SK-N-SH (cell line): ENCODE results near the gene OTUD7B. TPM values are rescaled to one million over a fixed set of nuclear protein-coding genes. Genes with fewer than 3 reads are reported as not detected.
A peak's percentile ranks its signal among the peaks of the same experiment; 100 is the strongest.

ENCODE experiments used
- CTCF ChIA-PET: fragments of 300-600, 350-600 bp; formaldehyde crosslinking; extraction: SDS; loops from one replicate; lab custom pipeline; 2021; lab: Yijun Ruan, JAX
- POLR2A ChIA-PET: fragments of 350-600 bp; sonication (Branson Sonifier 250); formaldehyde crosslinking; extraction: SDS; loops from one replicate; lab custom pipeline; 2020; ENCODE audit warnings: antibody characterized with exemption, inconsistent platforms; lab: Yijun Ruan, JAX
- DNase-seq: peaks from one replicate; pipeline ENCODE4 v3.0.0; 2012
- H2AFZ ChIP-seq: fragments of 200-600 bp; sonication (generic); 2 replicates; pipeline ENCODE4 v1.8.1; 2016; ENCODE audit warnings: antibody characterized with exemption, mild to moderate bottlenecking, low read depth
- H3F3A ChIP-seq: fragments of 200-600 bp; sonication (generic); replicated peaks from 2 replicates; pipeline ENCODE3; 2016; ENCODE audit warnings: antibody characterized with exemption, mild to moderate bottlenecking; ENCODE audit not compliant: insufficient read depth
- H3K27ac ChIP-seq, 2 experiments: fragments of 200-500 bp in 1 of 2; fragments of 200-600 bp in 1 of 2; sonication (Bioruptor generic) in 1 of 2; sonication (generic), shearing (Covaris generic) in 1 of 2; 2 replicates each; pipeline versions ENCODE4 v1.5.1 to v1.6.1; 2014 to 2016; ENCODE audit warnings: low read depth in 2 of 2, inconsistent platforms in 1 of 2, low read length in 1 of 2, mild to moderate bottlenecking in 1 of 2, mixed read lengths in 1 of 2
- H3K27me3 ChIP-seq: fragments of 200-600 bp; sonication (generic), shearing (Covaris generic); 2 replicates; pipeline ENCODE4 v1.6.1; 2016; ENCODE audit warnings: mixed run types; ENCODE audit not compliant: insufficient read depth
- H3K36me3 ChIP-seq, 2 experiments: fragments of 200-500 bp in 1 of 2; fragments of 200-600 bp in 1 of 2; sonication (Bioruptor generic) in 1 of 2; sonication (generic) in 1 of 2; replicated peaks in 1 of 2; 2 replicates each; pipeline versions ENCODE3 to v1.5.1; 2014 to 2016; ENCODE audit warnings: low read length in 1 of 2, mild to moderate bottlenecking in 1 of 2; ENCODE audit not compliant: insufficient read depth in 2 of 2, control insufficient read depth in 1 of 2
- H3K4me1 ChIP-seq, 2 experiments: fragments of 200-500 bp in 1 of 2; fragments of 200-600 bp in 1 of 2; sonication (Bioruptor generic) in 1 of 2; sonication (generic), shearing (Covaris generic) in 1 of 2; 2 replicates each; pipeline versions ENCODE4 v1.5.1 to v1.6.1; 2014 to 2016; ENCODE audit warnings: low read depth in 1 of 2, low read length in 1 of 2, mixed run types in 1 of 2; ENCODE audit not compliant: insufficient read depth in 2 of 2, control insufficient read depth in 1 of 2
- H3K4me2 ChIP-seq: fragments of 200-600 bp; sonication (generic), shearing (Covaris generic); 2 replicates; pipeline ENCODE4 v1.6.1; 2017; ENCODE audit warnings: mixed run types
- H3K4me3 ChIP-seq, 2 experiments: fragments of 200-500 bp in 1 of 2; fragments of 200-600 bp in 1 of 2; sonication (Bioruptor generic) in 1 of 2; sonication (generic), shearing (Covaris generic) in 1 of 2; 2 replicates each; pipeline versions ENCODE4 v1.5.1 to v1.8.1; 2014 to 2016; ENCODE audit warnings: low read depth in 2 of 2, inconsistent platforms in 1 of 2, low read length in 1 of 2, mild to moderate bottlenecking in 1 of 2, mixed read lengths in 1 of 2, moderate library complexity in 1 of 2
- H3K79me2 ChIP-seq: fragments of 200-600 bp; sonication (generic); 2 replicates; pipeline ENCODE4 v1.8.1; 2017; ENCODE audit warnings: mild to moderate bottlenecking; ENCODE audit not compliant: insufficient read depth
- H3K9ac ChIP-seq: fragments of 200-600 bp; sonication (generic); 2 replicates; pipeline ENCODE4 v1.6.1; 2017; ENCODE audit warnings: mixed run types
- H3K9me2 ChIP-seq: fragments of 200-600 bp; sonication (generic); 2 replicates; pipeline ENCODE4 v1.6.1; 2017; ENCODE audit warnings: mixed run types
- H3K9me3 ChIP-seq: fragments of 200-600 bp; sonication (generic); 2 replicates; pipeline ENCODE4 v1.6.1; 2017; ENCODE audit warnings: mixed run types, mild to moderate bottlenecking, moderate library complexity
- H4K20me1 ChIP-seq: fragments of 200-600 bp; sonication (generic); 2 replicates; pipeline ENCODE4 v1.6.1; 2017; ENCODE audit warnings: mild to moderate bottlenecking, mixed run types; ENCODE audit not compliant: insufficient read depth
- EP300 ChIP-seq, 2 experiments: IDR thresholded peaks; 2 replicates each; pipeline versions ENCODE4 v1.4.0 to v1.6.1; 2012; ENCODE audit warnings: borderline replicate concordance in 1 of 2, low read depth in 1 of 2, low read length in 1 of 2
- FOXJ3 ChIP-seq: sonication (generic); formaldehyde crosslinking; IDR thresholded peaks from 2 replicates; pipeline ENCODE4 v1.5.1; 2020; ENCODE audit warnings: mild to moderate bottlenecking, missing genetic modification reagents
- GATA2 ChIP-seq: sonication (generic); formaldehyde crosslinking; IDR thresholded peaks from 2 replicates; pipeline ENCODE4 v1.5.0; 2020; ENCODE audit warnings: mild to moderate bottlenecking, missing genetic modification reagents
- JUND ChIP-seq: IDR thresholded peaks from 2 replicates; pipeline ENCODE4 v1.4.0; 2012
- MEF2A ChIP-seq: IDR thresholded peaks from 2 replicates; pipeline ENCODE4 v1.4.0; 2012; ENCODE audit warnings: low read depth, borderline replicate concordance
- NFIC ChIP-seq: IDR thresholded peaks from 2 replicates; pipeline ENCODE4 v1.4.0; 2012; ENCODE audit warnings: borderline replicate concordance
- POLR2AphosphoS5 ChIP-seq: IDR thresholded peaks from 2 replicates; pipeline ENCODE4 v1.6.1; 2012; ENCODE audit warnings: low read depth, low read length
- REST ChIP-seq: IDR thresholded peaks from 2 replicates; pipeline ENCODE4 v1.6.1; 2012; ENCODE audit warnings: mild to moderate bottlenecking, low read depth, low read length, moderate library complexity
- RXRA ChIP-seq: IDR thresholded peaks from 2 replicates; pipeline ENCODE4 v1.4.0; 2012; ENCODE audit warnings: low read depth, mild to moderate bottlenecking, borderline replicate concordance
- SMC3 ChIP-seq: IDR thresholded peaks from 2 replicates; pipeline ENCODE4 v1.6.1; 2012; ENCODE audit warnings: low read depth, low read length, improper control_type of control experiment
- WGBS: methylation state at CpG from one replicate; pipeline ENCODE4 v1.1.6; 2017; ENCODE audit warnings: low lambda C conversion rate; 5-methylcytosine and 5-hydroxymethylcytosine counted together
- polyA plus RNA-seq, 3 experiments: library from polyadenylated mRNA; depleted of rRNA; stranded (reverse); fragments of >200 nt; gene quantifications; 2 replicates each; pipeline ENCODE4 v1.2.3, GENCODE V29; 2012
- TF ChIP-seq, protein P1 (sequence below): IDR thresholded peaks from 2 replicates; pipeline ENCODE4 v1.4.0; 2012; ENCODE audit warnings: low read depth, borderline replicate concordance
- TF ChIP-seq, protein P2 (sequence below): fragments of 150-350 bp; IDR thresholded peaks from 2 replicates; pipeline ENCODE4 v1.6.1; 2017; ENCODE audit warnings: antibody characterized with exemption, low read length, low read depth, borderline replicate concordance
- TF ChIP-seq, protein P3 (sequence below): fragments of 150-350 bp; IDR thresholded peaks from 2 replicates; pipeline ENCODE4 v1.6.1; 2016; ENCODE audit warnings: mild to moderate bottlenecking, low read depth, low read length
- TF ChIP-seq, protein P4 (sequence below): IDR thresholded peaks from 2 replicates; pipeline ENCODE4; 2012

The OTUD7B gene
- polyA plus RNA-seq, 1 of the 3 experiments (the other 2 are of a cell fraction): 4.2 TPM

- peaks cover 33 to 42% of the 10 kb centered on the region in 2 experiments for H3K36me3 ChIP-seq
- H3K27me3 ChIP-seq: no peaks in the 10 kb centered on the region
- peaks cover 24% of the 10 kb centered on the region; the same call in 1 of the 2 replicates for H4K20me1 ChIP-seq
- no peak overlapping the region for H3K4me2 ChIP-seq
- peak overlapping the region in 1 of 2 experiments; percentile 14; a peak in 1 of 4 replicates for H3K27ac ChIP-seq
- no peak for DNase-seq
- no peaks in the 10 kb centered on the region; a peak in 2 of 4 replicates for H3K4me1 ChIP-seq
- H2AFZ ChIP-seq: no peak overlapping the region
- peaks cover 17% of the 10 kb centered on the region for H3F3A ChIP-seq
- no peaks in the 10 kb centered on the region for H3K9me2 ChIP-seq
- TF ChIP-seq, protein P1, sequence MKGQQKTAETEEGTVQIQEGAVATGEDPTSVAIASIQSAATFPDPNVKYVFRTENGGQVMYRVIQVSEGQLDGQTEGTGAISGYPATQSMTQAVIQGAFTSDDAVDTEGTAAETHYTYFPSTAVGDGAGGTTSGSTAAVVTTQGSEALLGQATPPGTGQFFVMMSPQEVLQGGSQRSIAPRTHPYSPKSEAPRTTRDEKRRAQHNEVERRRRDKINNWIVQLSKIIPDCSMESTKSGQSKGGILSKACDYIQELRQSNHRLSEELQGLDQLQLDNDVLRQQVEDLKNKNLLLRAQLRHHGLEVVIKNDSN: no peak
- TF ChIP-seq GATA2 (CRISPR knock-in tag) (no peak), MEF2A (no peak), POLR2AphosphoS5 (no peak), SMC3 (no peak), JUND (no peak), REST (no peak), EP300 (IDR thresholded peaks at IDR 0.05; ENCODE audit: borderline replicate concordance in 1 of 2, low read depth in 1 of 2, low read length in 1 of 2) (no peak), FOXJ3 (CRISPR knock-in tag) (no peak), RXRA (no peak), NFIC (no peak)
- TF ChIP-seq, protein P2, sequence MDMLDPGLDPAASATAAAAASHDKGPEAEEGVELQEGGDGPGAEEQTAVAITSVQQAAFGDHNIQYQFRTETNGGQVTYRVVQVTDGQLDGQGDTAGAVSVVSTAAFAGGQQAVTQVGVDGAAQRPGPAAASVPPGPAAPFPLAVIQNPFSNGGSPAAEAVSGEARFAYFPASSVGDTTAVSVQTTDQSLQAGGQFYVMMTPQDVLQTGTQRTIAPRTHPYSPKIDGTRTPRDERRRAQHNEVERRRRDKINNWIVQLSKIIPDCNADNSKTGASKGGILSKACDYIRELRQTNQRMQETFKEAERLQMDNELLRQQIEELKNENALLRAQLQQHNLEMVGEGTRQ: no peak
- TF ChIP-seq, protein P3, sequence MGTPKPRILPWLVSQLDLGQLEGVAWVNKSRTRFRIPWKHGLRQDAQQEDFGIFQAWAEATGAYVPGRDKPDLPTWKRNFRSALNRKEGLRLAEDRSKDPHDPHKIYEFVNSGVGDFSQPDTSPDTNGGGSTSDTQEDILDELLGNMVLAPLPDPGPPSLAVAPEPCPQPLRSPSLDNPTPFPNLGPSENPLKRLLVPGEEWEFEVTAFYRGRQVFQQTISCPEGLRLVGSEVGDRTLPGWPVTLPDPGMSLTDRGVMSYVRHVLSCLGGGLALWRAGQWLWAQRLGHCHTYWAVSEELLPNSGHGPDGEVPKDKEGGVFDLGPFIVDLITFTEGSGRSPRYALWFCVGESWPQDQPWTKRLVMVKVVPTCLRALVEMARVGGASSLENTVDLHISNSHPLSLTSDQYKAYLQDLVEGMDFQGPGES: no peak
- TF ChIP-seq, protein P4, sequence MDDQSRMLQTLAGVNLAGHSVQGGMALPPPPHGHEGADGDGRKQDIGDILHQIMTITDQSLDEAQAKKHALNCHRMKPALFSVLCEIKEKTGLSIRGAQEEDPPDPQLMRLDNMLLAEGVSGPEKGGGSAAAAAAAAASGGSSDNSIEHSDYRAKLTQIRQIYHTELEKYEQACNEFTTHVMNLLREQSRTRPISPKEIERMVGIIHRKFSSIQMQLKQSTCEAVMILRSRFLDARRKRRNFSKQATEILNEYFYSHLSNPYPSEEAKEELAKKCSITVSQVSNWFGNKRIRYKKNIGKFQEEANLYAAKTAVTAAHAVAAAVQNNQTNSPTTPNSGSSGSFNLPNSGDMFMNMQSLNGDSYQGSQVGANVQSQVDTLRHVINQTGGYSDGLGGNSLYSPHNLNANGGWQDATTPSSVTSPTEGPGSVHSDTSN: no peak
- H3K79me2 ChIP-seq: peaks cover 93% of the 10 kb centered on the region
- WGBS: 95% methylated on average over 1 of the region's 1 CpG
- no peak overlapping the region for H3K9ac ChIP-seq
- CTCF ChIA-PET: interaction anchor here (1.8 kb wide), 1 partner anchor 8 kb away, joined by 4 read pairs; no protein-coding TSS in a partner anchor
- no peak overlapping the region for H3K4me3 ChIP-seq
- no peaks in the 10 kb centered on the region for H3K9me3 ChIP-seq
- POLR2A ChIA-PET: no interaction called here
Observed at GRCh38 chr1:150001415-150001814, 9.1 kb downstream of the OTUD7B start.
